Measurements from ENCODE around the gene CARMIL1. TPM values are rescaled to one million over a fixed set of nuclear protein-coding genes. Genes with fewer than 3 reads are reported as not detected.

Gene CARMIL1
- total RNA-seq, 4 donors from 2014 or later = 14.9 to 23.5 (median 20.3) TPM

DNA sequence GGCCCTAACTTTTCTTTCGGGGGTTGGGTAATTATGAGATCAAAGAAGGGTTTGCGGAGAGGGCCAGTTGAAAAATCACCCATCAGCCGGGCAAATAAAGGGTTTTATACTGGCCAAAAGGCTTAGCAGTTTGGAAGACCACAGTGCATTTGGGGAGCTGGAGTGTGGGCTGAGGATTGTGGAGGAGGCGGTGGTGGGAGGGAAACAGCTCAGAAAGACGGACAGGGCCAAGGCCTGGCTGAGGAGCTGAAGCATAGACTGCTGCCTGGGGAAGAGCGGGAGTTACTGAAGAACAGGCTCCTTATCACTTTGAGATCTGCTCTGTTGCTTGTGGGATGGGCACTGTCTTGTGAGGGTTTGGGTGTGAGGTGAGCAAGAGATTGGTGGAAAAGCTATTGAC, 144.2 kb downstream of the CARMIL1 start:
- DNase-seq (ENCODE audit: low spot score in 2 of 2) = no peak
- WGBS, 2 donors = 78 to 79% methylated on average over 6 of the region's 6 CpGs
- TF ChIP-seq, protein P1, sequence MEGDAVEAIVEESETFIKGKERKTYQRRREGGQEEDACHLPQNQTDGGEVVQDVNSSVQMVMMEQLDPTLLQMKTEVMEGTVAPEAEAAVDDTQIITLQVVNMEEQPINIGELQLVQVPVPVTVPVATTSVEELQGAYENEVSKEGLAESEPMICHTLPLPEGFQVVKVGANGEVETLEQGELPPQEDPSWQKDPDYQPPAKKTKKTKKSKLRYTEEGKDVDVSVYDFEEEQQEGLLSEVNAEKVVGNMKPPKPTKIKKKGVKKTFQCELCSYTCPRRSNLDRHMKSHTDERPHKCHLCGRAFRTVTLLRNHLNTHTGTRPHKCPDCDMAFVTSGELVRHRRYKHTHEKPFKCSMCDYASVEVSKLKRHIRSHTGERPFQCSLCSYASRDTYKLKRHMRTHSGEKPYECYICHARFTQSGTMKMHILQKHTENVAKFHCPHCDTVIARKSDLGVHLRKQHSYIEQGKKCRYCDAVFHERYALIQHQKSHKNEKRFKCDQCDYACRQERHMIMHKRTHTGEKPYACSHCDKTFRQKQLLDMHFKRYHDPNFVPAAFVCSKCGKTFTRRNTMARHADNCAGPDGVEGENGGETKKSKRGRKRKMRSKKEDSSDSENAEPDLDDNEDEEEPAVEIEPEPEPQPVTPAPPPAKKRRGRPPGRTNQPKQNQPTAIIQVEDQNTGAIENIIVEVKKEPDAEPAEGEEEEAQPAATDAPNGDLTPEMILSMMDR (IDR thresholded peaks at IDR 0.05) = no peak
- no peak for TF ChIP-seq POLR2A (IDR thresholded peaks at IDR 0.05)
- intact Hi-C loops (cut with DNase I; ENCODE audit: low total_unique reads) = no loop called here
- no peak overlapping the region for H3K4me3 ChIP-seq (ENCODE audit: low read depth, poor library complexity, severe bottlenecking)

DNA sequence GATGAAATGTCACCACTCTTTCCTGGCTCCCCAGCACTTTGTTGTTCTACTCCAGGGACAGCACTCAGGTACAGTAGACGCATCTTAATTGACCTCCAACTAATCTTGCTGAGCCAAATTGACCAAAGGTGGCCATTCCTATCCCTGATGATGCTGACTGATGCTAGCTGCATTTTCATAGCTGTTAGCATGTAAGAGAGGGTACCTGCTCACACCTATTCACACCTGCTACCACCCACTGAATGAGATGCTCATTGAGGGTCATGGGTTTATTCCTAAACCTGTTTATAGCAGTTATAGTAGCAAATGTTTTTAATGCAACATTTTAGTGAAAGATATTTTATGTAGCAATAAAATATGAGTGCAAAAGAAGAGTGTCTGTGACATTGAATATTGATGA, 145.1 kb downstream of the CARMIL1 start:
- no peak for DNase-seq (ENCODE audit: low spot score in 2 of 2)
- WGBS, 2 donors = 100% methylated on average over 1 of the region's 1 CpG
- intact Hi-C loops (cut with DNase I; ENCODE audit: low total_unique reads) = no loop called here
- no peak overlapping the region for H3K4me3 ChIP-seq (ENCODE audit: low read depth, poor library complexity, severe bottlenecking)
- TF ChIP-seq, protein P1 (IDR thresholded peaks at IDR 0.05) = no peak
- TF ChIP-seq POLR2A (IDR thresholded peaks at IDR 0.05) = no peak

DNA sequence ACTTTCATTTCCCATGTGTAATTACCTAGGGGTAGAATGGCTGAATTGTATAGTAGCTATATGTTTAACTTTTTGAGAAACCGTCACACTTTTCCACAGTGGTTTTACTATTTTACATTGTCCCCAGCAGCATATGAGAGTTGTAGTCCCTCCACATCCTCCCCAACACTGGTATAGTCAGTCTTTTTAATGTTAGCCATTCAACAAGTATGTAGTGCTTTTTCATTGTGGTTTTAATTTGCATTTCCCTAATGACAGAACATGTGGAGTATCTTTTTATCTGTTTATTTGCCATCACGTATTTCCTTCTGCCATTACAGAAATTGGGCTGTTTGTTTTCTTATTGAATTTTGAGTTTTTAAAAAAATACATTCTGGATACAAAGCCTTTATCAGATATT, 148.4 kb downstream of the CARMIL1 start:
- 78 to 85% methylated on average over 2 of the region's 2 CpGs for WGBS, 2 donors
- intact Hi-C loops (cut with DNase I; ENCODE audit: low total_unique reads) = no loop called here
- no peak overlapping the region for H3K4me3 ChIP-seq (ENCODE audit: low read depth, poor library complexity, severe bottlenecking)
- TF ChIP-seq POLR2A (IDR thresholded peaks at IDR 0.05) = no peak
- TF ChIP-seq, protein P1 (IDR thresholded peaks at IDR 0.05) = no peak
- DNase-seq (ENCODE audit: low spot score in 2 of 2) = no peak

DNA sequence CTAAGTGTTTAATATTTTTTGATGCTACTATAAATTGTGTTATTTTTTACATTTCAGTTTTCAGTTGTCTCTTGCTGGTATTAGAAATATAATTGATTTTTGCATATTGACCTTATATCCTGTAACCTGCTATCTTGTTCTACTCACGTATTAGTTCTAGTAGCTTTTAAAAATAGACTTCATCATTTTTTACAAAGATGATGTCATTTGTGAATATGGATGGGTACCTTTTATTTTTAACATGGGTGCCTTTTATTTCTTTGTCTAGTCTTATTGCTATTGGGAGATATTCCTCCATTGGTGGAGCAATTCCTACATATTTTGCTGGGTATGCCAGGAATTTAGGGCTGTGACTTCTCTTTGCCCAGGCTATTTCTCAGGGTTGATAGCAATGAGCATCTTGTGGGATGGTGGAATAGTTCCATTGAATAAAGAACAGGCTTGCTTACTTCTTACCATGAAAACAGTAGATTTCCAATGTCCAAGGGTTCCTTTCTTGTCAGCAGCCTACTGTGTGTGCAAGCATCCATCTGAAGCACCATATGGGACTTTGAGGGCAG, 149.7 kb downstream of the CARMIL1 start:
- intact Hi-C loops (cut with DNase I; ENCODE audit: low total_unique reads) = no loop called here
- WGBS, 2 donors = 91 to 97% methylated on average over 1 of the region's 1 CpG
- TF ChIP-seq POLR2A (IDR thresholded peaks at IDR 0.05) = no peak
- TF ChIP-seq, protein P1 (IDR thresholded peaks at IDR 0.05) = no peak
- DNase-seq (ENCODE audit: low spot score in 2 of 2) = no peak
- H3K4me3 ChIP-seq (ENCODE audit: low read depth, poor library complexity, severe bottlenecking) = no peak overlapping the region

DNA sequence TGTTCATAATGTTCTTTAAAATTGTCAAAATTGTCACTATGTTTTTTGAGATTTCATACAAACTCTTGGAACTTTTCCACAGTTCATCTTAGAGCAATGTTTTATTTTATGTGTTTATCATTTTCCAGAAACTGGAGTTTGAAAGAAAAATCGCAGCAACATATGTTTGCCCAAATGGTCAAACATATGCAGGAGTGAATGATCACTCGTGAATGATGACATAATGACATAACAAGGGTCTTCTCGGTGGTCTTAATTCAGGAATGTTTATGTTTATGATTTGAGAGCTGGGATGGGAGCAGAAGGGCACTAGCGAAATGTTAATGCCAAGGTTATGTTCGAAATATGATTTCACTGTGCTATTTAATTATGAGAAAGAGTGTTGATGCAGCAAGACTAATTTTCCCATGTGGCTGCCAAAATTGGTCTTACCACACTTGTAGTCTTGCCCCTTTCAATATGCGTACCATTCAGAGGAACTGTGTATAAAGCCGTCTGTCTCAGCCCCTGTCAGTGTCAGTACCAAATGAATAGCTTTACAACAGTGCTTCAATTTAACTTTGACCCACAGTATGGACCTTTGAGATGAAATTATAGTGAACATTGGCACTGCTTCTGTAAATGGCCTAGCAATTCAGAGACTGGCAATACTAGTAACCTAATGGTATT, 152.3 kb downstream of the CARMIL1 start:
- intact Hi-C loops (cut with DNase I; ENCODE audit: low total_unique reads) = no loop called here
- H3K4me3 ChIP-seq (ENCODE audit: low read depth, poor library complexity, severe bottlenecking) = no peak overlapping the region
- no peak for DNase-seq (ENCODE audit: low spot score in 2 of 2)
- TF ChIP-seq, protein P1 (IDR thresholded peaks at IDR 0.05) = no peak
- TF ChIP-seq POLR2A (IDR thresholded peaks at IDR 0.05) = no peak
- 86 to 88% methylated on average over 7 of the region's 7 CpGs for WGBS, 2 donors

DNA sequence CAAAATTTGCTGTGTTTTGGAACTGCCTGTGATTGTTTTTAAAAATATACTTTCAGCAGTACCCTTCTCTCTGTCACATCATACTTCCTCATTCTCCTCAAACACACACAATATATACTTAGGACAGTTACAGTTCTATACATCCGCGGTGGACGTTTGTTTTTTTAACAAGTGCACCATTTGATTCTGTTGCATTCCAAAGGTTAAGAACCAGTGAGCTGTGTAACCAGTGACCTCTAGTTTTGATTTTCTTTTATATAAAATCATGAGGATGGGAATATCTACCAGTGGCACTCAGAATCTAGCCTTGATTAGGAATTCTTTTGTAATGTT, 152.8 kb downstream of the CARMIL1 start:
- no peak for TF ChIP-seq POLR2A (IDR thresholded peaks at IDR 0.05)
- TF ChIP-seq, protein P1 (IDR thresholded peaks at IDR 0.05) = no peak
- no peak overlapping the region for H3K4me3 ChIP-seq (ENCODE audit: low read depth, poor library complexity, severe bottlenecking)
- WGBS, 2 donors = 87 to 89% methylated on average over 3 of the region's 3 CpGs
- intact Hi-C loops (cut with DNase I; ENCODE audit: low total_unique reads) = no loop called here
- DNase-seq (ENCODE audit: low spot score in 2 of 2) = no peak
